ENCODE results near the gene CELF4. TPM values are rescaled to one million over a fixed set of nuclear protein-coding genes. Genes with fewer than 3 reads are reported as not detected.

Gene CELF4
- total and polyA plus RNA-seq, 2 of the 4 experiments (the other 2 are of a cell fraction): not detected

DNA sequence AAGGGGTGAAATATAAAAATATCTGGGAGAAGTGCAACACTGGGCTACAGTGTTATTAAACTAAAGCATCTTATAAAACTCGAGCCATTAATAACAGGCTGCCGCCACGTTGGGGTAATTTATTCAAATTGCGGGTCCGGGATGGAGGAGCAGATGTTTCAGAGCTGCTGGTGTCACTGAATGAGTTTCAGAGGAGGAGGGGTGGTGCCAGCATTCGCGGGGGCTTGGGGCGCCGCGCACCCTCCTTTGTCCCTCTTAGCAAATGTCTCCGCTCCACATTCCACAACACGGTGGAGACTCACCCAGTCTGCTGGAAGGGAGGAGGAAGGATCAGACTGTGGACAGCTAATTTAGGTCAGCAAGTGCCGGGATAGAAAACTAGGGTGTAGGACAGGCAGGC is 260.5 kb downstream of the CELF4 start:
- Histone ChIP-seq H3K9me1 (ENCODE audit: insufficient read depth, low read length) (no peaks in the 10 kb centered on the region; the same call in 1 of the 2 replicates), H3K4me1 (ENCODE audit: control insufficient read depth, insufficient read depth, low read length) (no peaks in the 10 kb centered on the region), H2BK5ac (ENCODE audit: low read depth, low read length, poor library complexity, severe bottlenecking) (no peak overlapping the region), H3K4me3 (ENCODE audit: insufficient read depth, low read depth, low read length) (no peak overlapping the region), H4K20me1 (ENCODE audit: insufficient read depth, low read length) (no peaks in the 10 kb centered on the region), H3K4me2 (ENCODE audit: low read depth, low read length) (no peak overlapping the region), H3K79me1 (ENCODE audit: low read depth in 1 of 2, low read length in 2 of 2) (no peaks in the 10 kb centered on the region), H3K23ac (ENCODE audit: low read depth, low read length) (no peak overlapping the region), H3K9me3 (ENCODE audit: control insufficient read depth, insufficient read depth, low read length) (no peaks in the 10 kb centered on the region), H2AK9ac (replicated peaks; ENCODE audit: low read depth, low read length, poor library complexity) (no peak overlapping the region), H4K91ac (ENCODE audit: insufficient read depth, low read depth, low read length) (no peak overlapping the region), H2AK5ac (ENCODE audit: low read depth, low read length) (no peak overlapping the region), H4K5ac (ENCODE audit: low read depth, low read length) (no peak overlapping the region), H3K27ac (ENCODE audit: insufficient read depth, low read length) (no peak overlapping the region), H3K36me3 (ENCODE audit: control insufficient read depth, insufficient read depth, low read length) (no peaks in the 10 kb centered on the region), H3K9ac (ENCODE audit: low read depth, low read length) (no peak overlapping the region), H2AFZ (replicated peaks; ENCODE audit: low read length, poor library complexity) (no peak overlapping the region), H2BK120ac (ENCODE audit: low read depth, low read length) (no peak overlapping the region), H2BK20ac (ENCODE audit: low read depth, low read length) (no peak overlapping the region), H4K8ac (ENCODE audit: low read depth in 2 of 2, low read length in 2 of 2) (no peak overlapping the region), H2BK15ac (ENCODE audit: low read depth, low read length) (no peak overlapping the region), H3K4ac (ENCODE audit: low read depth, low read length) (no peak overlapping the region), H3K27me3 (ENCODE audit: control insufficient read depth, insufficient read depth, low read length) (peaks cover 15% of the 10 kb centered on the region; the same call in 1 of the 2 replicates), H3K18ac (ENCODE audit: low read depth, low read length) (no peak overlapping the region), H3K14ac (replicated peaks; ENCODE audit: low read depth, low read length) (no peak overlapping the region), H3K56ac (ENCODE audit: extremely low read depth, insufficient read depth, low read length) (no peak overlapping the region)
- CTCF ChIA-PET: no interaction called here
- no peak for TF ChIP-seq CTCF (conservative IDR thresholded peaks at IDR 0.05; ENCODE audit: low read depth, low read length)
- TF ChIP-seq FOS (IDR thresholded peaks at IDR 0.05; ENCODE audit: low read depth, low read length): no peak
- no peak for TF ChIP-seq BHLHE40 (IDR thresholded peaks at IDR 0.05; ENCODE audit: low read depth, low read length)
- TF ChIP-seq MAFK (IDR thresholded peaks at IDR 0.05; ENCODE audit: low read depth, low read length): no peak
- TF ChIP-seq, protein P1, sequence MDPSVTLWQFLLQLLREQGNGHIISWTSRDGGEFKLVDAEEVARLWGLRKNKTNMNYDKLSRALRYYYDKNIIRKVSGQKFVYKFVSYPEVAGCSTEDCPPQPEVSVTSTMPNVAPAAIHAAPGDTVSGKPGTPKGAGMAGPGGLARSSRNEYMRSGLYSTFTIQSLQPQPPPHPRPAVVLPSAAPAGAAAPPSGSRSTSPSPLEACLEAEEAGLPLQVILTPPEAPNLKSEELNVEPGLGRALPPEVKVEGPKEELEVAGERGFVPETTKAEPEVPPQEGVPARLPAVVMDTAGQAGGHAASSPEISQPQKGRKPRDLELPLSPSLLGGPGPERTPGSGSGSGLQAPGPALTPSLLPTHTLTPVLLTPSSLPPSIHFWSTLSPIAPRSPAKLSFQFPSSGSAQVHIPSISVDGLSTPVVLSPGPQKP (IDR thresholded peaks at IDR 0.05; ENCODE audit: borderline replicate concordance, low read depth, low read length): no peak
- TF ChIP-seq CHD1 (IDR thresholded peaks at IDR 0.05; ENCODE audit: low read depth, low read length): no peak
- TF ChIP-seq POLR2A (IDR thresholded peaks at IDR 0.05; ENCODE audit: low read depth, low read length): no peak
- no peak for TF ChIP-seq USF2 (IDR thresholded peaks at IDR 0.05; ENCODE audit: low read depth, low read length)
- POLR2A ChIA-PET (ENCODE audit: unreplicated experiment): no interaction called here
- dilution Hi-C loops (cut with HindIII; ENCODE audit: low sequenced_read_pairs, unreplicated experiment): no loop called here
- no peak for DNase-seq
- intact Hi-C loops (cut with micrococcal nuclease): no loop called here
- BruUV-seq (replicated peaks): no TSS peak
- no CpG with 5 or more reads among the region's 13 CpGs for WGBS, 2 experiments (ENCODE audit: extremely low coverage in 2 of 2, insufficient read length in 1 of 2)
- ATAC-seq (ENCODE audit: low read depth): no peak
- in situ Hi-C loops (cut with MboI; ENCODE audit: low sequenced_read_pairs): no loop called here
